Trophoblast cell (in vitro differentiated cells and primary cell): Measurements from ENCODE around the gene MKI67.

Experiments
- DNase-seq, 2 donors: peaks; one replicate each; pipeline ENCODE4 v3.0.0-alpha.2; 2016
- H2AFZ ChIP-seq: 2 replicates; pipeline ENCODE4 v1.6.1; 2013; ENCODE audit warnings: low read length, moderate library complexity, mild to moderate bottlenecking; ENCODE audit not compliant: insufficient read depth, poor library complexity
- H2AK5ac ChIP-seq: 2 replicates; pipeline ENCODE4 v1.6.1; 2013; ENCODE audit warnings: mild to moderate bottlenecking, low read length
- H2BK120ac ChIP-seq: 2 replicates; pipeline ENCODE4 v1.6.1; 2013; ENCODE audit warnings: low read length, mild to moderate bottlenecking, moderate library complexity; ENCODE audit not compliant: insufficient read depth, poor library complexity
- H2BK12ac ChIP-seq: 2 replicates; pipeline ENCODE4 v1.6.1; 2013; ENCODE audit warnings: mild to moderate bottlenecking, low read length, moderate library complexity
- H2BK5ac ChIP-seq: 2 replicates; pipeline ENCODE4 v1.6.1; 2013; ENCODE audit warnings: low read length, low read depth, moderate library complexity, mild to moderate bottlenecking; ENCODE audit not compliant: poor library complexity
- H3K14ac ChIP-seq: 2 replicates; pipeline ENCODE4 v1.6.1; 2013; ENCODE audit warnings: mild to moderate bottlenecking, low read length
- H3K18ac ChIP-seq: 2 replicates; pipeline ENCODE4 v1.6.1; 2013; ENCODE audit warnings: mild to moderate bottlenecking, low read length
- H3K23ac ChIP-seq: 2 replicates; pipeline ENCODE4 v1.6.1; 2013; ENCODE audit warnings: low read length
- H3K27ac ChIP-seq: 2 replicates; pipeline ENCODE4 v1.5.1; 2013; ENCODE audit warnings: low read depth, mild to moderate bottlenecking, inconsistent platforms, low read length, moderate library complexity
- H3K27me3 ChIP-seq: 2 replicates; pipeline ENCODE4 v1.6.1; 2013; ENCODE audit warnings: inconsistent platforms, mild to moderate bottlenecking, low read length, moderate library complexity; ENCODE audit not compliant: insufficient read depth
- H3K36me3 ChIP-seq, 2 experiments: 1 replicate in 1 of 2; 2 replicates in 1 of 2; pipeline ENCODE4 v1.6.1; 2013; ENCODE audit warnings: low read length in 2 of 2, mild to moderate bottlenecking in 2 of 2, moderate library complexity in 1 of 2; ENCODE audit not compliant: insufficient read depth in 2 of 2, control insufficient read depth in 1 of 2
- H3K4ac ChIP-seq: 2 replicates; pipeline ENCODE4 v1.6.1; 2013; ENCODE audit warnings: low read depth, mild to moderate bottlenecking, low read length, moderate library complexity
- H3K4me1 ChIP-seq, 2 experiments: 1 replicate in 1 of 2; 2 replicates in 1 of 2; pipeline ENCODE4 v1.6.1; 2013; ENCODE audit warnings: low read length in 2 of 2, mild to moderate bottlenecking in 2 of 2, moderate library complexity in 1 of 2; ENCODE audit not compliant: insufficient read depth in 2 of 2, control insufficient read depth in 1 of 2
- H3K4me2 ChIP-seq: 2 replicates; pipeline ENCODE4 v1.6.1; 2013; ENCODE audit warnings: inconsistent platforms, mild to moderate bottlenecking, low read length, moderate library complexity
- H3K4me3 ChIP-seq: 2 replicates; pipeline ENCODE4 v1.5.1; 2013; ENCODE audit warnings: mild to moderate bottlenecking, low read depth, low read length, inconsistent platforms
- H3K79me1 ChIP-seq: one replicate; pipeline ENCODE4 v1.6.1; 2013; ENCODE audit warnings: low read length
- H3K79me2 ChIP-seq: 2 replicates; pipeline ENCODE4 v1.6.1; 2013; ENCODE audit warnings: low read length, mild to moderate bottlenecking; ENCODE audit not compliant: control insufficient read depth, insufficient read depth, poor library complexity
- H3K9ac ChIP-seq: 2 replicates; pipeline ENCODE4 v1.6.1; 2013; ENCODE audit warnings: mild to moderate bottlenecking, low read length
- H3K9me3 ChIP-seq: 2 replicates; pipeline ENCODE4 v1.6.1; 2013; ENCODE audit warnings: low read depth, mild to moderate bottlenecking, control low read depth, inconsistent platforms, low read length; ENCODE audit not compliant: insufficient read depth
- H4K12ac ChIP-seq: 2 replicates; pipeline ENCODE4 v1.6.1; 2013; ENCODE audit warnings: low read depth, mild to moderate bottlenecking, low read length, moderate library complexity
- H4K8ac ChIP-seq: 2 replicates; pipeline ENCODE4 v1.6.1; 2013; ENCODE audit warnings: low read depth, mild to moderate bottlenecking, low read length, moderate library complexity
- H4K91ac ChIP-seq: one replicate; pipeline ENCODE4 v1.6.1; 2013; ENCODE audit warnings: low read depth, mild to moderate bottlenecking, low read length, moderate library complexity
- WGBS: extraction: QIAGEN DNeasy Blood & Tissue Kit; methylation state at CpG from one replicate; pipeline ENCODE4 v1.1.7; 2013; ENCODE audit warnings: missing lambda C conversion rate; ENCODE audit not compliant: insufficient read length, insufficient coverage; ENCODE audit errors: extremely low coverage; 5-methylcytosine and 5-hydroxymethylcytosine counted together

Gene MKI67

DNA sequence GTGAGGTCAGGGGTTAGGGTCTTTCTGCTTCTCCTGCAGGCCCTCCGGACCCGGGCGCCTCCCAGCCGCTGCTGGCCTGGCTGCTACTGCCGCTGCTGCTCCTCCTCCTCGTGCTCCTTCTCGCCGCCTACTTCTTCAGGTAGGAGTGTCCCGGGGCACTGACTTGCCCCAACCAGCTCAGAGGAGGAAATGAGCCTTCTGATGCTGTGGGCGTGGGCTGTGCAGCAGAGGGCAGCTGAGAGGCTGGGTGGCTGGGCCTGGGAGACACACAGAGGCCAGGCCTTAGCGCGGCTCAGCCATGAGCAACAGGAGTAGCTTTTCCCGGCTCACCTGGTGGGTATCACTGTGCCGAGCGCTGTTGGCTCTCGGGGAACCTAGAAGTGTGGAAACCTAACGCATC is 78.9 kb downstream of the MKI67 start:
- Histone ChIP-seq H3K79me1 (no peaks in the 10 kb centered on the region), H3K9ac (no peak overlapping the region), H3K18ac (no peak overlapping the region), H4K91ac (no peak overlapping the region), H3K27ac (peak overlapping the region; percentile 28), H3K4ac (no peak overlapping the region), H2BK12ac (no peak overlapping the region), H3K9me3 (peaks cover under 1% of the 10 kb centered on the region), H3K4me2 (peak overlapping the region; percentile 31), H3K27me3 (no peaks in the 10 kb centered on the region), H2AK5ac (peak overlapping the region; percentile 28), H3K4me3 (no peak overlapping the region), H4K12ac (no peak overlapping the region), H4K8ac (no peak overlapping the region), H3K4me1 (peaks cover 3 to 22% of the 10 kb centered on the region in 2 experiments), H3K23ac (no peak overlapping the region), H2BK120ac (no peak overlapping the region), H2AFZ (no peak overlapping the region), H2BK5ac (no peak overlapping the region), H3K79me2 (peaks cover 2% of the 10 kb centered on the region), H3K36me3 (peaks cover 0 to under 1% of the 10 kb centered on the region in 2 experiments), H3K14ac (no peak overlapping the region)
- DNase-seq: peak; percentile 93 to 94
- WGBS: no CpG with 5 or more reads among the region's 17 CpGs

DNA sequence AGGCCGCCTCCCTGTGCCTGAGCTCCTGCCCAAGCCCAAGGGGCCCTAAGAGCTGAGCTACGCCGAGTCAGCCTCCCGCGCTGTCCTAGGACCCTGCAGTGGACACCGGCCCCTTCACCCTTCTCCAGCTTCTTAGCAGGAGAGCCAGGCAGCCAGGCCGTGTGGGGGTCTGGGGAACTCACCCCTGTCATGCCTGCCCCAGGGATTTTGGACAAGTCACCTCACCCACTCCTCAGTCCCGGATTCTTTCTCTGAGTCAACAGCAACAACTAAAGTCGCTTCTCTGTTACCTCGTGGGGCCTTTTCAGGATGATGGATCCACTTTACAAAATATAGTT is 79.3 kb downstream of the MKI67 start:
- H3K4me2 ChIP-seq: no peak overlapping the region
- H2BK120ac ChIP-seq: no peak overlapping the region
- no peak overlapping the region for H3K4me3 ChIP-seq
- H4K8ac ChIP-seq: no peak overlapping the region
- no peak overlapping the region for H2BK12ac ChIP-seq
- no peak overlapping the region for H2BK5ac ChIP-seq
- DNase-seq: no peak
- H3K4me1 ChIP-seq: peaks cover 3 to 22% of the 10 kb centered on the region in 2 experiments
- no peak overlapping the region for H2AK5ac ChIP-seq
- peaks cover 3% of the 10 kb centered on the region for H3K9me3 ChIP-seq
- H3K23ac ChIP-seq: no peak overlapping the region
- H3K27me3 ChIP-seq: no peaks in the 10 kb centered on the region
- H4K12ac ChIP-seq: no peak overlapping the region
- H3K14ac ChIP-seq: no peak overlapping the region
- H3K27ac ChIP-seq: no peak overlapping the region
- peaks cover 2% of the 10 kb centered on the region for H3K79me2 ChIP-seq
- H3K18ac ChIP-seq: no peak overlapping the region
- no CpG with 5 or more reads among the region's 10 CpGs for WGBS
- H3K9ac ChIP-seq: no peak overlapping the region
- no peak overlapping the region for H3K4ac ChIP-seq
- no peaks in the 10 kb centered on the region for H3K36me3 ChIP-seq
- peak overlapping the region; percentile 1 for H4K91ac ChIP-seq
- no peak overlapping the region for H2AFZ ChIP-seq
- H3K79me1 ChIP-seq: no peaks in the 10 kb centered on the region
